H1 (cell line): ENCODE measurements around the gene NFX1. TPM values are rescaled to one million over a fixed set of nuclear protein-coding genes. Genes with fewer than 3 reads are reported as not detected.

ENCODE experiments used
- CTCF ChIA-PET: fragments of 300-600 bp; sonication (Branson Sonifier 250); formaldehyde crosslinking; loops from one replicate; lab custom pipeline; 2021; ENCODE audit not compliant: partially characterized antibody; lab: Charles Lee
- POLR2A ChIA-PET: fragments of 300-600 bp; sonication (Branson Sonifier 250); formaldehyde crosslinking; loops from one replicate; lab custom pipeline; 2021; ENCODE audit warnings: inconsistent platforms; ENCODE audit not compliant: partially characterized antibody; lab: Charles Lee
- DNase-seq, 2 experiments: peaks; one replicate each; pipeline versions ENCODE4 v3.0.0 to v3.0.0-alpha.2; 2010 to 2022; ENCODE audit warnings: low spot score in 2 of 2, low read depth in 1 of 2, mixed read lengths in 1 of 2
- FAIRE-seq: peaks from 2 replicates; lab custom pipeline; 2011; peaks lifted over from hg19 to GRCh38; lab: Jason Lieb, UNC
- H2AFZ ChIP-seq: 2 replicates; pipeline ENCODE4 v1.8.1; 2012; ENCODE audit warnings: low read length, inconsistent platforms
- H2AK5ac ChIP-seq: 2 replicates; pipeline ENCODE4 v1.6.1; 2013; ENCODE audit warnings: low read depth, low read length
- H2BK120ac ChIP-seq: replicated peaks from 2 replicates; pipeline ENCODE3; 2013; ENCODE audit warnings: low read depth, low read length, inconsistent platforms
- H2BK12ac ChIP-seq: 2 replicates; pipeline ENCODE4 v1.6.1; 2013; ENCODE audit warnings: low read depth, low read length
- H2BK15ac ChIP-seq: 2 replicates; pipeline ENCODE4 v1.6.1; 2013; ENCODE audit warnings: low read length
- H2BK20ac ChIP-seq: 2 replicates; pipeline ENCODE4 v1.6.1; 2013; ENCODE audit warnings: low read length
- H2BK5ac ChIP-seq: 2 replicates; pipeline ENCODE4 v1.6.1; 2013; ENCODE audit warnings: low read depth, low read length
- H3K14ac ChIP-seq: 2 replicates; pipeline ENCODE4 v1.6.1; 2013; ENCODE audit warnings: inconsistent platforms; ENCODE audit not compliant: insufficient read length
- H3K18ac ChIP-seq: 2 replicates; pipeline ENCODE4 v1.6.1; 2013; ENCODE audit warnings: low read length; ENCODE audit errors: extremely low read depth
- H3K23ac ChIP-seq: 2 replicates; pipeline ENCODE4 v1.6.1; 2013; ENCODE audit warnings: inconsistent platforms; ENCODE audit not compliant: insufficient read length
- H3K23me2 ChIP-seq: 2 replicates; pipeline ENCODE4 v1.6.1; 2013; ENCODE audit warnings: low read depth, low read length
- H3K27ac ChIP-seq: 2 replicates; pipeline ENCODE4 v1.6.1; 2011; ENCODE audit warnings: low read depth, low read length, inconsistent platforms
- H3K27me3 ChIP-seq, 4 experiments: replicated peaks in 1 of 4; 1 replicate in 1 of 4; 2 replicates in 3 of 4; pipeline versions ENCODE4 v1.6.1 to v1.8.1; 2011 to 2013; ENCODE audit warnings: low read length in 3 of 4, mild to moderate bottlenecking in 3 of 4, inconsistent platforms in 2 of 4, mixed read lengths in 2 of 4, moderate library complexity in 1 of 4; ENCODE audit not compliant: control insufficient read depth in 3 of 4, insufficient read depth in 3 of 4; ENCODE audit errors: extremely low read depth in 1 of 4
- H3K36me3 ChIP-seq, 4 experiments: 2 replicates each; pipeline versions ENCODE4 v1.6.1 to v1.8.1; 2011 to 2013; ENCODE audit warnings: mild to moderate bottlenecking in 4 of 4, low read length in 3 of 4, moderate library complexity in 2 of 4, control low read depth in 1 of 4, inconsistent platforms in 1 of 4; ENCODE audit not compliant: insufficient read depth in 4 of 4, control insufficient read depth in 2 of 4
- H3K4ac ChIP-seq: replicated peaks from 2 replicates; pipeline ENCODE3; 2013; ENCODE audit warnings: low read length, low read depth, mixed read lengths, inconsistent platforms; ENCODE audit not compliant: insufficient read length
- H3K4me1 ChIP-seq, 4 experiments: replicated peaks in 1 of 4; 1 replicate in 1 of 4; 2 replicates in 3 of 4; pipeline versions ENCODE4 v1.6.1 to v1.8.1; 2011 to 2013; ENCODE audit warnings: low read length in 3 of 4, inconsistent platforms in 2 of 4, mixed read lengths in 1 of 4; ENCODE audit not compliant: insufficient read depth in 4 of 4, control insufficient read depth in 3 of 4
- H3K4me2 ChIP-seq, 2 experiments: 2 replicates each; pipeline versions ENCODE4 v1.6.1 to v1.8.1; 2011 to 2013; ENCODE audit warnings: low read depth in 2 of 2, low read length in 2 of 2, control low read depth in 1 of 2, inconsistent platforms in 1 of 2, mild to moderate bottlenecking in 1 of 2; ENCODE audit not compliant: insufficient read depth in 1 of 2
- H3K4me3 ChIP-seq, 4 experiments: fragments of 200-600, 300-600 bp in 1 of 4; sonication (generic), shearing (Covaris generic), sonication (Bioruptor Twin) in 1 of 4; 2 replicates each; pipeline versions ENCODE4 v1.5.1 to v1.8.1; 2011 to 2016; ENCODE audit warnings: low read length in 4 of 4, low read depth in 3 of 4, control low read depth in 2 of 4, inconsistent platforms in 2 of 4, mild to moderate bottlenecking in 2 of 4, mixed read lengths in 1 of 4, moderate library complexity in 1 of 4; ENCODE audit not compliant: insufficient read depth in 2 of 4; ENCODE audit errors: extremely low read depth in 1 of 4
- H3K56ac ChIP-seq: replicated peaks from 2 replicates; pipeline ENCODE3; 2013; ENCODE audit warnings: low read depth, mild to moderate bottlenecking, mixed read lengths, low read length, inconsistent platforms; ENCODE audit not compliant: insufficient read length
- H3K79me1 ChIP-seq: 2 replicates; pipeline ENCODE4 v1.6.1; 2013; ENCODE audit warnings: low read depth, low read length, control low read depth
- H3K79me2 ChIP-seq, 2 experiments: 2 replicates each; pipeline versions ENCODE4 v1.6.1 to v1.8.1; 2012 to 2013; ENCODE audit warnings: low read length in 2 of 2, mild to moderate bottlenecking in 2 of 2, inconsistent platforms in 1 of 2; ENCODE audit not compliant: insufficient read depth in 2 of 2, control insufficient read depth in 1 of 2
- H3K9ac ChIP-seq, 4 experiments: replicated peaks in 1 of 4; 1 replicate in 1 of 4; 2 replicates in 3 of 4; pipeline versions ENCODE4 v1.6.1 to v1.8.1; 2011 to 2013; ENCODE audit warnings: low read depth in 3 of 4, low read length in 3 of 4, control low read depth in 2 of 4, mild to moderate bottlenecking in 2 of 4, moderate library complexity in 2 of 4, inconsistent platforms in 1 of 4; ENCODE audit errors: extremely low read depth in 1 of 4
- H3K9me3 ChIP-seq, 2 experiments: 2 replicates each; pipeline versions ENCODE4 v1.6.1 to v1.8.1; 2012 to 2013; ENCODE audit warnings: mild to moderate bottlenecking in 2 of 2, moderate library complexity in 2 of 2, control low read depth in 1 of 2, inconsistent platforms in 1 of 2, low read depth in 1 of 2, low read length in 1 of 2, mixed read lengths in 1 of 2; ENCODE audit not compliant: insufficient read depth in 2 of 2
- H4K20me1 ChIP-seq, 2 experiments: replicated peaks in 1 of 2; 2 replicates each; pipeline versions ENCODE3 to v1.8.1; 2011 to 2013; ENCODE audit warnings: inconsistent platforms in 2 of 2, low read length in 2 of 2, mild to moderate bottlenecking in 1 of 2; ENCODE audit not compliant: insufficient read depth in 2 of 2, control insufficient read depth in 1 of 2
- H4K5ac ChIP-seq: 2 replicates; pipeline ENCODE4 v1.6.1; 2013; ENCODE audit warnings: low read length, low read depth, mixed read lengths, inconsistent platforms; ENCODE audit not compliant: insufficient read length
- H4K8ac ChIP-seq: 2 replicates; pipeline ENCODE4 v1.8.0; 2013; ENCODE audit warnings: mild to moderate bottlenecking, moderate library complexity, low read length, inconsistent platforms; ENCODE audit not compliant: insufficient read depth; ENCODE audit errors: extremely low read depth
- H4K91ac ChIP-seq: replicated peaks from 2 replicates; pipeline ENCODE3; 2013; ENCODE audit warnings: low read length, mixed read lengths, inconsistent platforms; ENCODE audit not compliant: insufficient read length
- ATF3 ChIP-seq: IDR thresholded peaks from 2 replicates; pipeline ENCODE4 v1.6.1; 2011; ENCODE audit warnings: low read depth, mild to moderate bottlenecking, low read length; ENCODE audit not compliant: insufficient read depth
- CHD1 ChIP-seq: IDR thresholded peaks from 2 replicates; pipeline ENCODE4 v1.6.1; 2012; ENCODE audit warnings: low read depth, low read length, improper control_type of control experiment
- CTBP2 ChIP-seq: IDR thresholded peaks from 2 replicates; pipeline ENCODE4 v1.7.0; 2011; ENCODE audit warnings: borderline replicate concordance, mild to moderate bottlenecking, moderate library complexity, mixed read lengths, low read length; ENCODE audit not compliant: insufficient read depth, insufficient read length
- HDAC2 ChIP-seq, 2 experiments: fragments of 300-600 bp in 1 of 2; sonication (generic) in 1 of 2; IDR thresholded peaks; 2 replicates each; pipeline ENCODE4 v1.6.1; 2011 to 2012; ENCODE audit warnings: low read depth in 2 of 2, low read length in 2 of 2, mild to moderate bottlenecking in 2 of 2, moderate library complexity in 2 of 2, borderline replicate concordance in 1 of 2, inconsistent platforms in 1 of 2
- HDAC6 ChIP-seq: IDR thresholded peaks from one replicate; pipeline ENCODE4 v1.7.1; 2012; ENCODE audit warnings: low read depth, mild to moderate bottlenecking, inconsistent platforms, low read length, moderate library complexity
- KDM4A ChIP-seq: IDR thresholded peaks from one replicate; pipeline ENCODE4 v1.7.1; 2012; ENCODE audit warnings: low read depth, mild to moderate bottlenecking, moderate library complexity, low read length, inconsistent platforms; ENCODE audit not compliant: severe bottlenecking
- PHF8 ChIP-seq: fragments of 200-600 bp; sonication (generic); conservative IDR thresholded peaks from 2 replicates; pipeline ENCODE4 v1.7.1; 2012; ENCODE audit warnings: low read depth, mild to moderate bottlenecking, inconsistent platforms, low read length, moderate library complexity
- POU5F1 ChIP-seq: IDR thresholded peaks from 2 replicates; pipeline ENCODE4 v1.6.1; 2011; ENCODE audit warnings: low read depth, mild to moderate bottlenecking, low read length, moderate library complexity
- SRF ChIP-seq: IDR thresholded peaks from 2 replicates; pipeline ENCODE4 v1.6.1; 2011; ENCODE audit warnings: mild to moderate bottlenecking, low read depth, low read length, moderate library complexity
- USF2 ChIP-seq: IDR thresholded peaks from 2 replicates; pipeline ENCODE4 v1.6.1; 2011; ENCODE audit warnings: low read length, improper control_type of control experiment
- YY1 ChIP-seq: IDR thresholded peaks from 2 replicates; pipeline ENCODE4 v1.6.1; 2011; ENCODE audit warnings: low read depth, mild to moderate bottlenecking, low read length
- WGBS, 2 experiments: shearing (Covaris generic) in 1 of 2; methylation state at CpG; one replicate each; pipeline versions ENCODE4 v1.1.6 to v1.1.7; 2013 to 2015; ENCODE audit warnings: low lambda C conversion rate in 2 of 2, mixed read lengths in 2 of 2, inconsistent platforms in 1 of 2, low coverage in 1 of 2, missing lambda C conversion rate in 1 of 2; ENCODE audit not compliant: insufficient replicate concordance in 2 of 2, insufficient coverage in 1 of 2, insufficient read length in 1 of 2; ENCODE audit errors: extremely low coverage in 1 of 2, missing lambda C conversion rate in 1 of 2; 5-methylcytosine and 5-hydroxymethylcytosine counted together
- polyA plus RNA-seq, 7 experiments: library from polyadenylated mRNA; depleted of rRNA in 3 of 7; stranded (reverse) in 5 of 7; unstranded in 2 of 7; fragments of >200 nt in 5 of 7; fragments of 200-250 nt in 2 of 7; gene quantifications; 1 replicate in 5 of 7; 2 replicates in 1 of 7; 4 replicates in 1 of 7; pipeline versions ENCODE4 v1.2.1 to v1.2.3, GENCODE V29; 2011 to 2013; ENCODE audit warnings: missing spikeins in 2 of 7, mixed read lengths in 2 of 7
- total RNA-seq: library from RNA; stranded (reverse); fragmentation: NEBNext Ultra II Directional; extraction: Animal tissue kit (Norgen Biotek cat#: 25700); gene quantifications from 2 replicates; pipeline ENCODE4 v1.2.1, GENCODE V29; 2021

Gene NFX1
- total and polyA plus RNA-seq, 2 of the 8 experiments (the other 6 are each of a cell fraction or from before 2014, with no cell fraction given), result 19.4 to 28.4 TPM

GRCh38 chr9:33289936-33290246 lies 425 bp upstream of the NFX1 start:
- no peak for DNase-seq
- TF ChIP-seq CHD1 (no peak), ATF3 (no peak), SRF (no peak), POU5F1 (no peak), CTBP2 (no peak), HDAC2 (IDR thresholded peaks at IDR 0.05; ENCODE audit: borderline replicate concordance in 1 of 2, low read depth in 2 of 2, low read length in 2 of 2) (no peak), USF2 (no peak), HDAC6 (no peak), PHF8 (peak; percentile 75), YY1 (0 out of 2 replicates have a peak, but pooled peaks have one; percentile 47), KDM4A (no peak)

More at GRCh38 chr9:33289936-33290246, 425 bp upstream of the NFX1 start:
- Histone ChIP-seq H3K79me1 (peaks cover 3% of the 10 kb centered on the region), H2BK12ac (peak overlapping the region; percentile 91; the same call in 1 of the 2 replicates), H3K9ac (peak overlapping the region; percentile 91 to 100 (median 98)), H3K14ac (no peak overlapping the region), H2BK5ac (peak overlapping the region; percentile 99), H4K91ac (peak overlapping the region; percentile 95), H3K56ac (peak overlapping the region; percentile 96), H3K4ac (peak overlapping the region; percentile 90), H2AK5ac (no peak overlapping the region; the same call in 1 of the 2 replicates), H3K18ac (peak overlapping the region; percentile 91), H3K4me2 (peak overlapping the region; percentile 74 to 85), H3K79me2 (peaks cover 0 to 40% of the 10 kb centered on the region in 2 experiments; a peak in 3 of 4 replicates), H4K5ac (peak overlapping the region; percentile 99), H4K20me1 (no peaks in the 10 kb centered on the region), H2BK15ac (peak overlapping the region; percentile 98; the same call in 1 of the 2 replicates), H4K8ac (peak overlapping the region; percentile 100), H3K36me3 (peaks cover 0 to 9% (median 3%) of the 10 kb centered on the region in 4 experiments; a peak in 4 of 8 replicates), H3K4me3 (peak overlapping the region; percentile 84 to 97 (median 90)), H2BK20ac (no peak overlapping the region), H2BK120ac (peak overlapping the region; percentile 92), H3K27ac (peak overlapping the region; percentile 99), H3K4me1 (peaks cover 0 to 8% (median 2%) of the 10 kb centered on the region in 4 experiments; a peak in 3 of 7 replicates), H2AFZ (peak overlapping the region; percentile 78; the same call in 1 of the 2 replicates), H3K9me3 (no peaks in the 10 kb centered on the region), H3K23ac (no peak overlapping the region), H3K27me3 (no peaks in the 10 kb centered on the region), H3K23me2 (no peaks in the 10 kb centered on the region; the same call in 1 of the 2 replicates)
- CTCF ChIA-PET, result interaction anchor here (0.6 to 2.1 kb wide), 5 partner anchors 26 to 177 kb away, joined by 3 to 7 read pairs (median 3); no protein-coding TSS in a partner anchor
- POLR2A ChIA-PET, result interaction anchor here (0.6 to 4.3 kb wide), 22 partner anchors 9 to 740 kb away, joined by 3 to 29 read pairs (median 4); partner anchors contain the start of genes ANKRD18B, BAG1, CHMP5 and DNAJA1
- no peak for FAIRE-seq
- WGBS, 2 experiments, result 2% methylated on average over 10 of the region's 14 CpGs; no CpG with 5 or more reads in 1 of the 2 experiments
